ENCODE measurements around the gene ZFYVE19.

The ZFYVE19 gene

DNA sequence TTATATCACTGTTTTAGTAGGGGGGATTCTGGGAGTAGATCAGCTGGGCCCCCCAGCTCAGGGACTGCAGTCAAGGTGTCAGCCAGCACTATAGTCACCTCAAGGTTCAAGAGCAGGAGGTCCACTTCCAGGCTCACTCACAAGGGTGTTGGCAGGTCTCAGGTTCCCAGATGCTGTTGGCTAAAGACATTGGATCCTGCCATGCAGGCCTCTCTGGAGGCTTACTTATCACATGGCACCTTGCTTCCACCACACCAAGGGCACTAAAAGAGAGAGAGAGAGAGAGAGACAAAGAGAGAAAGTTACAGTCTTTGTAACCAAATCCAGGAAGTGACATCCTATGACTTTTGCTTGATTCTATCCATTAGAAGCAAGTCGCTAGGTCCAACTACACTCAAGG is 29.1 kb downstream of the ZFYVE19 start:
- Histone ChIP-seq H3K4me3 (ENCODE audit: low read length) (no peak overlapping the region), H3K27me3 (replicated peaks; ENCODE audit: insufficient read depth, low read length) (no peaks in the 10 kb centered on the region), H3K27ac (ENCODE audit: low read length) (no peak overlapping the region), H3F3A (ENCODE audit: insufficient read depth, low read length) (no peaks in the 10 kb centered on the region), H3K4me1 (ENCODE audit: low read length) (peaks cover under 1% of the 10 kb centered on the region; the same call in 1 of the 2 replicates), H4K20me1 (ENCODE audit: insufficient read depth, low read length) (no peaks in the 10 kb centered on the region), H2AFZ (ENCODE audit: low read length) (no peak overlapping the region), H3K9me2 (replicated peaks; ENCODE audit: insufficient read depth, low read length) (no peaks in the 10 kb centered on the region), H3K4me2 (ENCODE audit: low read depth, low read length) (no peak overlapping the region), H3K79me2 (ENCODE audit: low read length) (no peaks in the 10 kb centered on the region), H3K36me3 (replicated peaks; ENCODE audit: insufficient read depth, low read length) (no peaks in the 10 kb centered on the region), H3K9me3 (replicated peaks; ENCODE audit: insufficient read depth, low read length) (no peaks in the 10 kb centered on the region), H3K9ac (ENCODE audit: low read length) (no peak overlapping the region)
- DNase-seq, result no peak
- TF ChIP-seq EZH2 (optimal IDR thresholded peaks at IDR 0.05; ENCODE audit: low read depth, low read length) (no peak), EZH2phosphoT487 (IDR thresholded peaks at IDR 0.05; ENCODE audit: low read length) (no peak)
- TF ChIP-seq, protein P1, sequence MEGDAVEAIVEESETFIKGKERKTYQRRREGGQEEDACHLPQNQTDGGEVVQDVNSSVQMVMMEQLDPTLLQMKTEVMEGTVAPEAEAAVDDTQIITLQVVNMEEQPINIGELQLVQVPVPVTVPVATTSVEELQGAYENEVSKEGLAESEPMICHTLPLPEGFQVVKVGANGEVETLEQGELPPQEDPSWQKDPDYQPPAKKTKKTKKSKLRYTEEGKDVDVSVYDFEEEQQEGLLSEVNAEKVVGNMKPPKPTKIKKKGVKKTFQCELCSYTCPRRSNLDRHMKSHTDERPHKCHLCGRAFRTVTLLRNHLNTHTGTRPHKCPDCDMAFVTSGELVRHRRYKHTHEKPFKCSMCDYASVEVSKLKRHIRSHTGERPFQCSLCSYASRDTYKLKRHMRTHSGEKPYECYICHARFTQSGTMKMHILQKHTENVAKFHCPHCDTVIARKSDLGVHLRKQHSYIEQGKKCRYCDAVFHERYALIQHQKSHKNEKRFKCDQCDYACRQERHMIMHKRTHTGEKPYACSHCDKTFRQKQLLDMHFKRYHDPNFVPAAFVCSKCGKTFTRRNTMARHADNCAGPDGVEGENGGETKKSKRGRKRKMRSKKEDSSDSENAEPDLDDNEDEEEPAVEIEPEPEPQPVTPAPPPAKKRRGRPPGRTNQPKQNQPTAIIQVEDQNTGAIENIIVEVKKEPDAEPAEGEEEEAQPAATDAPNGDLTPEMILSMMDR (IDR thresholded peaks at IDR 0.05; ENCODE audit: low read length), result no peak

GRCh38 chr15:40838756-40839155 is 31.9 kb downstream of the ZFYVE19 start:
- DNase-seq, result no peak
- Histone ChIP-seq H4K20me1 (ENCODE audit: insufficient read depth, low read length) (no peaks in the 10 kb centered on the region), H3F3A (ENCODE audit: insufficient read depth, low read length) (no peaks in the 10 kb centered on the region), H3K36me3 (replicated peaks; ENCODE audit: insufficient read depth, low read length) (no peaks in the 10 kb centered on the region), H3K4me1 (ENCODE audit: low read length) (no peaks in the 10 kb centered on the region), H3K4me2 (ENCODE audit: low read depth, low read length) (no peak overlapping the region), H2AFZ (ENCODE audit: low read length) (no peak overlapping the region), H3K9ac (ENCODE audit: low read length) (no peak overlapping the region), H3K27me3 (replicated peaks; ENCODE audit: insufficient read depth, low read length) (no peaks in the 10 kb centered on the region), H3K9me2 (replicated peaks; ENCODE audit: insufficient read depth, low read length) (no peaks in the 10 kb centered on the region), H3K9me3 (replicated peaks; ENCODE audit: insufficient read depth, low read length) (no peaks in the 10 kb centered on the region), H3K27ac (ENCODE audit: low read length) (no peak overlapping the region), H3K4me3 (ENCODE audit: low read length) (no peak overlapping the region), H3K79me2 (ENCODE audit: low read length) (no peaks in the 10 kb centered on the region)
- no peak for TF ChIP-seq EZH2 (optimal IDR thresholded peaks at IDR 0.05; ENCODE audit: low read depth, low read length)
- TF ChIP-seq, protein P1 (IDR thresholded peaks at IDR 0.05; ENCODE audit: low read length), result no peak
- no peak for TF ChIP-seq EZH2phosphoT487 (IDR thresholded peaks at IDR 0.05; ENCODE audit: low read length)

GRCh38 chr15:40841741-40842140 is 34.9 kb downstream of the ZFYVE19 start:
- TF ChIP-seq EZH2phosphoT487 (IDR thresholded peaks at IDR 0.05; ENCODE audit: low read length) (no peak), EZH2 (optimal IDR thresholded peaks at IDR 0.05; ENCODE audit: low read depth, low read length) (no peak)
- TF ChIP-seq, protein P1 (IDR thresholded peaks at IDR 0.05; ENCODE audit: low read length), result no peak
- no peak overlapping the region for H3K9ac ChIP-seq (ENCODE audit: low read length)
- H3K79me2 ChIP-seq (ENCODE audit: low read length), result peaks cover 23% of the 10 kb centered on the region
- H3K27me3 ChIP-seq (replicated peaks; ENCODE audit: insufficient read depth, low read length), result no peaks in the 10 kb centered on the region
- H4K20me1 ChIP-seq (ENCODE audit: insufficient read depth, low read length), result no peaks in the 10 kb centered on the region
- H3K9me3 ChIP-seq (replicated peaks; ENCODE audit: insufficient read depth, low read length), result no peaks in the 10 kb centered on the region
- no peaks in the 10 kb centered on the region for H3K36me3 ChIP-seq (replicated peaks; ENCODE audit: insufficient read depth, low read length)
- no peak overlapping the region for H3K4me2 ChIP-seq (ENCODE audit: low read depth, low read length)
- no peak for DNase-seq
- H3K4me3 ChIP-seq (ENCODE audit: low read length), result no peak overlapping the region
- no peak overlapping the region for H3K27ac ChIP-seq (ENCODE audit: low read length)
- peaks cover 6% of the 10 kb centered on the region; the same call in 1 of the 2 replicates for H3F3A ChIP-seq (ENCODE audit: insufficient read depth, low read length)
- no peak overlapping the region for H2AFZ ChIP-seq (ENCODE audit: low read length)
- no peaks in the 10 kb centered on the region for H3K9me2 ChIP-seq (replicated peaks; ENCODE audit: insufficient read depth, low read length)
- peaks cover 15% of the 10 kb centered on the region for H3K4me1 ChIP-seq (ENCODE audit: low read length)

Data from MM.1S (cell line).